ENCODE results near the gene LHFPL3.
"Not testable (repeated sequence)": the region's sequence is repeated elsewhere in the genome, so short reads cannot be mapped to it uniquely, and the experiment has no call there.

LHFPL3 gene

DNA sequence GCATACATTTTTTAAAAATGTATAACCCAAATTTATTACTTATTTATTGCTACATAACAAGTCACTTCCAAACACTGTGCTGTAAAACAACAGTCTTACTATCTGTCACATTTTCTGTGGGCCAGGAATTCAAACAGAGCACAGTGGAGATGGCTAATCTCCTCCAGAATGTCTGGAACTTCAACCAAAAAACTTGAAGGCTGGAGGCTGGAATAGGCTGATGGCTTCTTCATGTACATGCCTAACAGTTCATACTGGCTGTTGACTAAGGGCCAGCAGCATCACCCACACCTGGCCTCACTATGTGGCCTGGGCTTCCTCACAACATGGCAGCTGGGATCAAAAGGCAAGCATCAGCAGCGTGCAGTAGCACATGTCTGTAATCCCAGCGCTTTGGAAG lies 593.2 kb downstream of the LHFPL3 start:
- H3K27me3 ChIP-seq (ENCODE audit: insufficient read depth, low read length): no peaks in the 10 kb centered on the region
- TF ChIP-seq EZH2 (IDR thresholded peaks at IDR 0.05; ENCODE audit: borderline replicate concordance, low read length): no peak
- TF ChIP-seq, protein P1, sequence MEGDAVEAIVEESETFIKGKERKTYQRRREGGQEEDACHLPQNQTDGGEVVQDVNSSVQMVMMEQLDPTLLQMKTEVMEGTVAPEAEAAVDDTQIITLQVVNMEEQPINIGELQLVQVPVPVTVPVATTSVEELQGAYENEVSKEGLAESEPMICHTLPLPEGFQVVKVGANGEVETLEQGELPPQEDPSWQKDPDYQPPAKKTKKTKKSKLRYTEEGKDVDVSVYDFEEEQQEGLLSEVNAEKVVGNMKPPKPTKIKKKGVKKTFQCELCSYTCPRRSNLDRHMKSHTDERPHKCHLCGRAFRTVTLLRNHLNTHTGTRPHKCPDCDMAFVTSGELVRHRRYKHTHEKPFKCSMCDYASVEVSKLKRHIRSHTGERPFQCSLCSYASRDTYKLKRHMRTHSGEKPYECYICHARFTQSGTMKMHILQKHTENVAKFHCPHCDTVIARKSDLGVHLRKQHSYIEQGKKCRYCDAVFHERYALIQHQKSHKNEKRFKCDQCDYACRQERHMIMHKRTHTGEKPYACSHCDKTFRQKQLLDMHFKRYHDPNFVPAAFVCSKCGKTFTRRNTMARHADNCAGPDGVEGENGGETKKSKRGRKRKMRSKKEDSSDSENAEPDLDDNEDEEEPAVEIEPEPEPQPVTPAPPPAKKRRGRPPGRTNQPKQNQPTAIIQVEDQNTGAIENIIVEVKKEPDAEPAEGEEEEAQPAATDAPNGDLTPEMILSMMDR (IDR thresholded peaks at IDR 0.05; ENCODE audit: low read length): no peak
- no peaks in the 10 kb centered on the region for H3F3A ChIP-seq (ENCODE audit: insufficient read depth, low read length)
- peaks cover 7% of the 10 kb centered on the region for H3K4me1 ChIP-seq (ENCODE audit: insufficient read depth, low read length, severe bottlenecking)
- H3K4me3 ChIP-seq (ENCODE audit: low read depth, low read length, poor library complexity, severe bottlenecking): no peak overlapping the region
- no peaks in the 10 kb centered on the region for H4K20me1 ChIP-seq (ENCODE audit: insufficient read depth, low read length)
- no peak overlapping the region for H3K4me2 ChIP-seq (ENCODE audit: low read length)
- no peaks in the 10 kb centered on the region for H3K36me3 ChIP-seq (ENCODE audit: insufficient read depth, low read length)
- no peaks in the 10 kb centered on the region for H3K9me3 ChIP-seq (ENCODE audit: low read length)
- no peaks in the 10 kb centered on the region for H3K79me2 ChIP-seq (ENCODE audit: insufficient read depth, low read length)
- H2AFZ ChIP-seq (ENCODE audit: low read length): no peak overlapping the region
- no peaks in the 10 kb centered on the region for H3K9me2 ChIP-seq (ENCODE audit: low read depth, low read length)
- H3K27ac ChIP-seq (ENCODE audit: low read depth, low read length, poor library complexity, severe bottlenecking): no peak overlapping the region
- no peak overlapping the region for H3K9ac ChIP-seq (ENCODE audit: low read length)

DNA sequence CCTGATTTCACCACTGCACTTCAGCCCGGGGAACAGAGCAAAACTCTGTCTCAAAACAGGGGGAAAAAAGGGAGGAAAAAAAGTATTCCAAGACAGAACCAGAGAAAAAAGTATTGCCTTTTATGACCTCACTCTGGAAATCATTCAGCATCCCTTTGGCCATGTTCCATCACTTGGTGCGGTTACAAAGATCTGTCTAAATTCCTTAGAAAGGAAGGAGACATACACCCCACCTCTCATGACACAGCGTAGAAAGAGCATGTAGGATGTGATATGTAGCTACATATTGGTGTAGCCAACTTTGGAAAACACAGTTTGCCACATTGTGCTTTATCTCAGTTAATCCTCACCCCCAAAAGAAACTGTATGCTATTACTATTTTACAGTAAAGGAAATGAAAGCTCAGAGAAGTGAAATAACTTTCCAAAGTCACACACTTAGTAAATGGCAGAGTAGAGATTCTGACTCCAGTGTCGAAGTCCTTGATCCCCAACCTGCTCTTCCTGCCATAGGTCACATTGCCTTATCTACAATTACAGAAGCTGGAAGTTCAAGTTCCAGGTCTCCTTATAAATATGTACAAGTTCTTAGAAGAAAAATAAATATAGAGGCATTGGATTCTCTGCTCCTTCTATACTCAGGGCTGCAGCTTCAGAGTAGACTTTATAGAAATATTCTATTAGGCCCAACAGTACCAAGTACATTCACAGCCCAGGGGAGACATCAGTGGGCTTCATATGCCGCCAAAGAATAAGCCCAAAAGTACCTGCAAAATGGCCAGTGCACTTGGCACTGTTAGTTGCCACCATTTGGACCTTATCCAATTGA lies 594.0 kb downstream of the LHFPL3 start:
- H3K4me2 ChIP-seq (ENCODE audit: low read length): no peak overlapping the region

DNA sequence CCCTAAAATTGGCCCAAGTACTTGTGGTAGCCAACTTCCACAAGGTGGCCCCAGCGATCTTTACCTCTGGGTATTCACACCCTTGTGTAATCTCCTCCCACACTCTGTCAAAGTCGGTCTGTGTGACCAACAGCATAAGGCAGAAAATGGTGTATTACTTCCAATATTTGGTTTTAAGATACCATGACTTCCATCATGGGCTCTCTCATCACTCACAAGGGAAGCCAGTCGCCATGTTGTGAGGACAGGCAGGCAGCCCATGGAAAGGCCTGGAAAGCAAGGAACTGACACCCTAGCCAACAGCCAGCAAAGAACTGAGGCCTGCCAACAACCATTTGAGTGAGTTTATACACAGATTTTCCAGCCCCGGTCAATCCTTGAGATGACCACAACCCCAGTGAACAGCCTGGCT lies 594.6 kb downstream of the LHFPL3 start:
- Histone ChIP-seq H3K4me1 (ENCODE audit: insufficient read depth, low read length, severe bottlenecking) (peaks cover 7% of the 10 kb centered on the region), H2AFZ (ENCODE audit: low read length) (peak overlapping the region; percentile 77)

More for the DNA sequence above, 594.0 kb downstream of the LHFPL3 start:
- Histone ChIP-seq H3K9ac (ENCODE audit: low read length) (no peak overlapping the region), H3K4me1 (ENCODE audit: insufficient read depth, low read length, severe bottlenecking) (peaks cover 7% of the 10 kb centered on the region), H3K9me2 (ENCODE audit: low read depth, low read length) (no peaks in the 10 kb centered on the region), H2AFZ (ENCODE audit: low read length) (no peak overlapping the region), H3K4me3 (ENCODE audit: low read depth, low read length, poor library complexity, severe bottlenecking) (no peak overlapping the region), H3K79me2 (ENCODE audit: insufficient read depth, low read length) (no peaks in the 10 kb centered on the region), H3F3A (ENCODE audit: insufficient read depth, low read length) (no peaks in the 10 kb centered on the region), H3K27ac (ENCODE audit: low read depth, low read length, poor library complexity, severe bottlenecking) (no peak overlapping the region), H3K9me3 (ENCODE audit: low read length) (no peaks in the 10 kb centered on the region), H3K27me3 (ENCODE audit: insufficient read depth, low read length) (no peaks in the 10 kb centered on the region), H3K36me3 (ENCODE audit: insufficient read depth, low read length) (no peaks in the 10 kb centered on the region), H4K20me1 (ENCODE audit: insufficient read depth, low read length) (no peaks in the 10 kb centered on the region)
- TF ChIP-seq, protein P1 (IDR thresholded peaks at IDR 0.05; ENCODE audit: low read length): no peak
- no peak for TF ChIP-seq EZH2 (IDR thresholded peaks at IDR 0.05; ENCODE audit: borderline replicate concordance, low read length)

DNA sequence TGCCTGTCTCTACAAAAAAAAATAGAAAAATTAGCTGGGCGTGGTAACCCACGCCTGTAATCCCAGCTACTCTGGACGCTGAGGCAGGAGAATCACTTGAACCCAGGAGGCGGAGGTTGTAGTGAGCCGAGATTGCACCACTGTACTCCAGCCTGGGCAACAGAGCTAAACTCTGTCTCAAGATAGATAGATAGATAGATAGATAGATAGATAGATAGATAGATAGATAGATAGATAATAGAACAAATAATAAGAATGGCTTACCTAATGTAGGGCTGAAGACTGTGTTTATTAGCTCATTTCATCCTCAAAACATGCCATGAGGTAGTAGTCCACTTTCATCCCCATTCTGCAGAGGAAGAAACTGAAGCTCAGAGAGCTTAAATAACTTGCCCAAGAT lies 597.8 kb downstream of the LHFPL3 start:
- not testable (repeated sequence) for H3K9me3 ChIP-seq (ENCODE audit: low read length); H3K4me2 ChIP-seq (ENCODE audit: low read length); H3K36me3 ChIP-seq (ENCODE audit: insufficient read depth, low read length); H3F3A ChIP-seq (ENCODE audit: insufficient read depth, low read length); H3K9ac ChIP-seq (ENCODE audit: low read length); H4K20me1 ChIP-seq (ENCODE audit: insufficient read depth, low read length); H3K4me3 ChIP-seq (ENCODE audit: low read depth, low read length, poor library complexity, severe bottlenecking); H3K27me3 ChIP-seq (ENCODE audit: insufficient read depth, low read length); H3K79me2 ChIP-seq (ENCODE audit: insufficient read depth, low read length); H2AFZ ChIP-seq (ENCODE audit: low read length); H3K4me1 ChIP-seq (ENCODE audit: insufficient read depth, low read length, severe bottlenecking); H3K9me2 ChIP-seq (ENCODE audit: low read depth, low read length); H3K27ac ChIP-seq (ENCODE audit: low read depth, low read length, poor library complexity, severe bottlenecking)

More for the DNA sequence above, 594.6 kb downstream of the LHFPL3 start:
- no peaks in the 10 kb centered on the region for H3K9me2 ChIP-seq (ENCODE audit: low read depth, low read length)
- no peak overlapping the region for H3K4me3 ChIP-seq (ENCODE audit: low read depth, low read length, poor library complexity, severe bottlenecking)
- H3K36me3 ChIP-seq (ENCODE audit: insufficient read depth, low read length): no peaks in the 10 kb centered on the region
- TF ChIP-seq EZH2 (IDR thresholded peaks at IDR 0.05; ENCODE audit: borderline replicate concordance, low read length): no peak
- TF ChIP-seq, protein P1 (IDR thresholded peaks at IDR 0.05; ENCODE audit: low read length): peak; percentile 99
- no peaks in the 10 kb centered on the region for H4K20me1 ChIP-seq (ENCODE audit: insufficient read depth, low read length)
- no peaks in the 10 kb centered on the region for H3K79me2 ChIP-seq (ENCODE audit: insufficient read depth, low read length)
- H3K9ac ChIP-seq (ENCODE audit: low read length): peak overlapping the region; percentile 17; the same call in 1 of the 2 replicates
- no peaks in the 10 kb centered on the region for H3K9me3 ChIP-seq (ENCODE audit: low read length)
- H3K27me3 ChIP-seq (ENCODE audit: insufficient read depth, low read length): no peaks in the 10 kb centered on the region
- peak overlapping the region; percentile 12; the same call in 1 of the 2 replicates for H3K4me2 ChIP-seq (ENCODE audit: low read length)
- no peaks in the 10 kb centered on the region for H3F3A ChIP-seq (ENCODE audit: insufficient read depth, low read length)
- H3K27ac ChIP-seq (ENCODE audit: low read depth, low read length, poor library complexity, severe bottlenecking): peak overlapping the region; percentile 33

Measured in OCI-LY1 (cell line).